DOHH2 (cell line): Measurements from ENCODE around the gene FRK.

Source experiments
- EZH2phosphoT487 ChIP-seq: fragments of 200-600 bp; sonication (generic); IDR thresholded peaks from 2 replicates; pipeline ENCODE4 v1.6.1; 2017; ENCODE audit warnings: borderline replicate concordance, mild to moderate bottlenecking, antibody characterized with exemption, low read length, moderate library complexity, mixed read lengths
- TF ChIP-seq, protein P1 (sequence below): fragments of 200-600 bp; sonication (generic); IDR thresholded peaks from one replicate; pipeline ENCODE4 v1.5.1; 2014; ENCODE audit warnings: antibody characterized with exemption, mild to moderate bottlenecking, low read depth, low read length; ENCODE audit not compliant: poor library complexity, severe bottlenecking

- TF ChIP-seq, protein P1, sequence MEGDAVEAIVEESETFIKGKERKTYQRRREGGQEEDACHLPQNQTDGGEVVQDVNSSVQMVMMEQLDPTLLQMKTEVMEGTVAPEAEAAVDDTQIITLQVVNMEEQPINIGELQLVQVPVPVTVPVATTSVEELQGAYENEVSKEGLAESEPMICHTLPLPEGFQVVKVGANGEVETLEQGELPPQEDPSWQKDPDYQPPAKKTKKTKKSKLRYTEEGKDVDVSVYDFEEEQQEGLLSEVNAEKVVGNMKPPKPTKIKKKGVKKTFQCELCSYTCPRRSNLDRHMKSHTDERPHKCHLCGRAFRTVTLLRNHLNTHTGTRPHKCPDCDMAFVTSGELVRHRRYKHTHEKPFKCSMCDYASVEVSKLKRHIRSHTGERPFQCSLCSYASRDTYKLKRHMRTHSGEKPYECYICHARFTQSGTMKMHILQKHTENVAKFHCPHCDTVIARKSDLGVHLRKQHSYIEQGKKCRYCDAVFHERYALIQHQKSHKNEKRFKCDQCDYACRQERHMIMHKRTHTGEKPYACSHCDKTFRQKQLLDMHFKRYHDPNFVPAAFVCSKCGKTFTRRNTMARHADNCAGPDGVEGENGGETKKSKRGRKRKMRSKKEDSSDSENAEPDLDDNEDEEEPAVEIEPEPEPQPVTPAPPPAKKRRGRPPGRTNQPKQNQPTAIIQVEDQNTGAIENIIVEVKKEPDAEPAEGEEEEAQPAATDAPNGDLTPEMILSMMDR: no peak
- TF ChIP-seq EZH2phosphoT487: no peak
These were observed 13.3 kb downstream of the FRK start for GRCh38 chr6:116047173-116047933.
